Tibial nerve (tissue), 4 donors: ENCODE results near the gene NCOA3.
"Not testable (repeated sequence)": the region's sequence is repeated elsewhere in the genome, so short reads cannot be mapped to it uniquely, and the experiment has no call there.

Source experiments
- CTCF ChIP-seq, 5 experiments: fragments of 200-600 bp in 3 of 5; fragments of 450-650 bp in 2 of 5; sonication (generic) in 3 of 5; IDR thresholded peaks; one replicate each; pipeline ENCODE4 v1.5.1; 2016 to 2019; ENCODE audit warnings: antibody characterized with exemption in 5 of 5, mild to moderate bottlenecking in 3 of 5, moderate library complexity in 2 of 5
- EP300 ChIP-seq, 2 donors: sonication (generic); formaldehyde crosslinking; IDR thresholded peaks; one replicate each; pipeline ENCODE4 v1.6.1; 2017; ENCODE audit warnings: antibody characterized with exemption in 2 of 2, mild to moderate bottlenecking in 1 of 2

DNA sequence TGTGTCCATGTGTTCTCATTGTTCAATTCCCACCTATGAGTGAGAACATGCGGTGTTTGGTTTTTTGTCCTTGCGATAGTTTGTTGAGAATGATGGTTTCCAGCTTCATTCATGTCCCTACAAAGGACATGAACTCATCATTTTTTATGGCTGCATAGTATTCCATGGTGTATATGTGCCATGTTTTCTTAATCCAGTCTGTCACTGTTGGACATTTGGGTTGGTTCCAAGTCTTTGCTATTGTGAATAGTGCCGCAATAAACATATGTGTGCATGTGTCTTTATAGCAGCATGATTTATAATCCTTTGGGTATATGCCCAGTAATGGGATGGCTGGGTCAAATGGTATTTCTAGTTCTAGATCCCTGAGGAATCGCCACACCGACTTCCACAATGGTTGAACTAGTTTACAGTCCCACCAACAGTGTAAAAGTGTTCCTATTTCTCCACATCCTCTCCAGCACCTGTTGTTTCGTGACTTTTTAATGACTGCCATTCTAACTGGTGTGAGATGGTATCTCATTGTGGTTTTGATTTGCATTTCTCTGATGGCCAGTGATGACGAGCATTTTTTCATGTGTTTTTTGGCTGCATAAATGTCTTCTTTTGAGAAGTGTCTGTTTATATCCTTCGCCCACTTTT lies 52.0 kb downstream of the NCOA3 start:
- TF ChIP-seq EP300, CTCF (IDR thresholded peaks at IDR 0.05): not testable (repeated sequence)
